NCI-H69 (cell line): ENCODE measurements around the gene LAMA2.

Experiments used
- DNase-seq: peaks from one replicate; lab custom pipeline; 2025; lab: John Stamatoyannopoulos, UW

The LAMA2 gene

GRCh38 chr6:129215916-129216520, 333.1 kb downstream of the LAMA2 start:
- no peak for DNase-seq

GRCh38 chr6:129217701-129218100, 334.8 kb downstream of the LAMA2 start:
- no peak for DNase-seq

GRCh38 chr6:129233458-129234134, 350.7 kb downstream of the LAMA2 start:
- no peak for DNase-seq

- no peak for DNase-seq
Measured at GRCh38 chr6:129235167-129236000, 352.4 kb downstream of the LAMA2 start.

DNA sequence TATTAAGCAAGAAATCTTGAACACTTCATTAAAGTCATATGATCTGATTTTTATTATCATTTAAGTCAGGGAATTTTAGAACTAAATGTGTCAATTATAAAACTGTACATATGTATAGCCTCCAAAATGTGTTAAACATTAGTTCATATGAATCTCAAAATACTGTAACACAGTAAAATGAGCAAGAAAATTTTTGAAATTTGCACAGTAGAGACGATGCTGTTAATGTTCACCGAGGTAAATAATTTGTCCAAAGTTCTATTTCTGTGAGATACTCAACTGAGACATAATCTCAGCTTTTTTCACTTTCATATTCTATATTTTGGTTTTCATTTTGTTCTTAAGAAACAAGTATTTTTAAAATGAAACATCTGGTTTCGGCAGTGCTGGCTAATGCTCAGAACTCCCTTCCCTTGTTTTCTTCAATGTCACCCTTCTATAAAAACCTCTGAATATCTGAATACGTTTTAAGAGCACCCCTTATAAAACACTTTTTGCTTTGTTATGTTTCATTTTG, 353.1 kb downstream of the LAMA2 start:
- no peak for DNase-seq

DNA sequence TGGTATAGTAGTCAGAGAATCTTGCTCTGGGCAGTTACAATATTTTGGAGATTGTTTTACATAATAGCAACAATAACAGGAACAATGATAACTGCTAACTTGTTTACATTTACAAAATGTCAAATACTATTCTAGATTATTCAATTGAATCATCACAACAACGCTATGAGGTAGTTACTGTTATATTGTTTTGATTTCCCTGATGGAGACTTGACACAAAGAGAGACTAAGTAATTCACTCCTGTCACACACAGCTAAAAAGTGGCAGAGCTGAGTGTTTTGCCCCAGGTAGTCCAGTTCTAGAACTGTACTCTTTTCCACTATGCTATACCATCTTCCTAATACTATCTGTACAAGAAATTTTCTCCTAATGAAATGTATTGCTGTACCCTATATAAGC, 356.1 kb downstream of the LAMA2 start:
- no peak for DNase-seq

GRCh38 chr6:129239825-129240491, 357.0 kb downstream of the LAMA2 start:
- DNase-seq: no peak

GRCh38 chr6:129240492-129240853, 357.5 kb downstream of the LAMA2 start:
- no peak for DNase-seq

- no peak for DNase-seq
Measured at GRCh38 chr6:129242546-129242945, 359.6 kb downstream of the LAMA2 start.

DNA sequence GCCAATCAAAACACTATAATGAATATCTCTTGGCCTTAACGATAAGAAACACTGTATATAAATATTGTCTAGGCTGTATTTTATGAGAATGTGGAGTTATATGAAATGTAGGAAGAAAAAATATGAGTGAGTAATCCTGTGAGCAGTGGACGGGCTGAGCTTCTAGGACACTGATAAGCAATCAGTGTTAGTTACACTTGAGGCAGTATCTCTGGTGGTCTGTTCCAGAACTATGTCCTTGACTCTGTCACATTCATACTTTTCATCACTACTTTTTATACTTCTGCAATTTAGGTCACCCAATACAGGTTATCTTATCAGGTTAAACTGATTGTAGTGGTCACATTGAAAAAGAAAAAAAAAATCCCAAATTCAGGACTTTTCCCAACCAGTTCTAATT, 360.4 kb downstream of the LAMA2 start:
- no peak for DNase-seq

DNA sequence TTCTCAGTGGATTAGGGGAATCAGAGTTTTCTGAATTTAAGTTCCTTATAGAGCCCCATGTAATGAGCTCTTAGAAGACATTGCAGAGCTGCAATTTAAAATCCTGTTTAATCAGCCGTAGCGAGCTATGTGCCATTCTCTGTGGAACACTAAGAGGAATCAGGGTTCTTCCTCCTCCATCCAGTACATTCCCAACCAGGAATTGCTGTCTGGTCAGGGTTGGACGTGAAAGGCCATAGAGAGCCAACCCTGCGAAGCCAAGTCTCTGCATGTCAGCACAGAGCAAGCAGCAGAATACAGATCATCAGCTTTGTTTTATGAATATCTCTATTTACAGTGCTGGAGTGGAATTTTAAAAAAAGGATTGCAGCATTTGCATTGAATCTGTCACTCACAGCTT, 366.0 kb downstream of the LAMA2 start:
- no peak for DNase-seq

- peak; percentile 70 for DNase-seq
Measured at GRCh38 chr6:129251669-129252376, 368.9 kb downstream of the LAMA2 start.

GRCh38 chr6:129252377-129253071, 369.6 kb downstream of the LAMA2 start:
- no peak for DNase-seq

DNA sequence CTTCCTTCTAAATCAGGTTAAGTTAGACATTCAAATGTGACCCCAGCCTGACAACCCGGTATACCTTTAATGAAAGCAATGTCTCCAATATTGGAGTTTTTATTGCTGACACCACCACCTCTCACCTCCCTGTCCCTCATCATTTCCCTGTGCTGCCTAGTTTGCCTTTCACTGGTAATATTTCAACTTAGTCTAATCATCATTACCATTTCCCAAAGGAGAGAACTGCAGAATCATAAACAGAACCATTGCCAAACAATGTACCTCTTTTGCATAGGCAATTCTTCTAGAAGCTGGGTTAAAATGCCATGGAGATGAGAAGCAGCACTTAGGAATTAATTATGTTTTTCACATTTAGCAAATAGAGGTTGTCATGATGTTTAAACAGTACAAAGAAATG, 370.3 kb downstream of the LAMA2 start:
- no peak for DNase-seq

DNA sequence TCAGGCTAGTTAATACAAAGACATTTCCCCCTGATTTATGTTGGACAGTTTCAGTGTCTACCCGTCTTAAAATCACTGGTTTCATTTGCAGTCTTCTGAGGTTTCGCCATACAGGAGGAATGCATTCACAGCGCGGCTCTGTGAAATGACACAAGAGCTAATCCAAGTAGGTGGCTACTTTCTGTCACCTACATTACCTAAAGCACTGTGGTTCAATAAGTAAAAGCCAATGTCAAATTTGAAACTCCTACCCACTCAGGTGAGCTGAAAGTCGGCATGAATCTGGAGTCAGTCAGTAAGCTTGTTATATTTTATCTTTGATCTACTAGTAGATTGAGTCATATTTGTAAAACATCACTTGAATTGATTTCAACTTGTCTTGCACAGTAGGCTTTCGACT, 370.8 kb downstream of the LAMA2 start:
- no peak for DNase-seq

GRCh38 chr6:129257196-129257595, 374.3 kb downstream of the LAMA2 start:
- DNase-seq: no peak

DNA sequence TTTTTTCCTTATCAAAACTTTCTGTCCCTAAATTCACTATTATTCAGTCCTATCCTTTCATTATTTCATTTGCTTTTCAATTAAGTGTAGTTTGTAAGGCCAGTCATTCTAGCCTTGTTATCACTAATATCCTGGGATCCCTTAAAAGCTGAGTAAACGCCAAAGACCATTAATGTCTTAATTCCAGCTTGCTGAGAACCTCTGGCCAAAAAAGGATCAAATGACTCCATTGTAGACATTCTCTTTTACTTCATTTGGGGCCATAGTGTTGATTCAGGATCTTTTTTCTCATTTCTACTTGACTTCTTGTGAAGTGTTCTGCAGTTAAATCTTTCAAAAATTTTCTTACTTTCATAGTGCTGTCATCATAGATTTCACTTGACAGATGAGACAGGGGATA, 379.7 kb downstream of the LAMA2 start:
- DNase-seq: no peak

DNA sequence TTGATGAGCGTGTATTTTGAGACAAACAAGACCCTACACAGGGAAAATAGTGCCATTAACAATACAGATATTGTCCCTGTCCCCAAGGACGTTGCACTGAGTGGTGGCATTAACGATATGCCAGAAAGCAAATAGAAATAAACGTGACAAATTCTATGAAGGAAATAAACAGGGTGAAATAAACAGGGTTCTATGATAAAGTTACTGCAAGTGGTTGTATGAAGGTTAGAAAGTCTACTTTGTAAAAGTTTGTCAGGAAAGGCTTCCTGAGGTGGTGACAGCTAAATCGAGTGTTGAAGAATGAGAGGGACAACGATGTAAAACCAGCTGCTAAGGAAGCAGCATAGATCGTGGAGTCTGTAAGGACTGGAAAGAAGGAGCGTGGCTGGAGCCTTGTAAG, 380.2 kb downstream of the LAMA2 start:
- DNase-seq: no peak

GRCh38 chr6:129264480-129265045, 381.6 kb downstream of the LAMA2 start:
- no peak for DNase-seq

GRCh38 chr6:129267028-129267427, 384.1 kb downstream of the LAMA2 start:
- DNase-seq: peak; percentile 15

DNA sequence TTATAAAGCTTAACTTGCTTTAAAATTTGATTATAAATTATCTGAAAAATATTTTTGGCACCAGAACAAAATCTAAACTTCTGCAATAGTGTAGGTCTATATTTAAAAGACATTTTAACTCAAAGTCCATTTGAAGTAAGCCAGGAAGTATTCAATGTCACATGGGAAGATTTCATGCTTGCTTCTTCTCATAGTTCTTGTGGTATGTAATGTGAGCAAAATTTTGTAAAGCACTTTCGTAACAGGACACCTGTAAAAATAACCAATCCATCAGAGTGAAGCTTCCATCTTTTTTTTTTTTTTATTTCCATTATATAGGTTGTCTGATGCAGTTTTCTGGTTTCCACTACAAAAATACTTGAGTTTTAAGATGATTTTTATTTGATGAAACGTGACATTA, 386.1 kb downstream of the LAMA2 start:
- DNase-seq: no peak
